ENCODE measurements around the gene KRTAP10-3.

KRTAP10-3 gene

GRCh38 chr21:44544566-44544965 lies 14.0 kb downstream of the KRTAP10-3 start:
- DNase-seq = no peak

- no peak for DNase-seq
Observed at GRCh38 chr21:44542716-44543115, 15.9 kb downstream of the KRTAP10-3 start.

GRCh38 chr21:44540741-44541288 lies 17.8 kb downstream of the KRTAP10-3 start:
- DNase-seq = no peak

GRCh38 chr21:44539991-44540666 lies 18.5 kb downstream of the KRTAP10-3 start, which contains the start of gene KRTAP10-1:
TSS of gene KRTAP10-1 (minus strand) at chr21:44540195. CDS start at chr21:44540150, 45 bp downstream.
- no peak for DNase-seq

- no peak for DNase-seq
Observed at GRCh38 chr21:44539046-44539445, 19.5 kb downstream of the KRTAP10-3 start.

GRCh38 chr21:44537930-44538911 lies 20.4 kb downstream of the KRTAP10-3 start:
- no peak for DNase-seq

GRCh38 chr21:44535963-44536362 lies 22.6 kb downstream of the KRTAP10-3 start:
- no peak for DNase-seq

- DNase-seq = no peak
Observed at GRCh38 chr21:44534688-44535087, 23.9 kb downstream of the KRTAP10-3 start.

- no peak for DNase-seq
Observed at GRCh38 chr21:44533891-44534627, 24.5 kb downstream of the KRTAP10-3 start.

GRCh38 chr21:44533121-44533890 lies 25.3 kb downstream of the KRTAP10-3 start:
- no peak for DNase-seq

- DNase-seq = no peak
Observed at GRCh38 chr21:44532712-44533111, 25.9 kb downstream of the KRTAP10-3 start.

- no peak for DNase-seq
Observed at GRCh38 chr21:44531606-44532564, 26.7 kb downstream of the KRTAP10-3 start.

GRCh38 chr21:44530903-44531605 lies 27.5 kb downstream of the KRTAP10-3 start:
- DNase-seq = no peak

- no peak for DNase-seq
Observed at GRCh38 chr21:44530221-44530902, 28.2 kb downstream of the KRTAP10-3 start.

GRCh38 chr21:44529503-44530125 lies 29.0 kb downstream of the KRTAP10-3 start:
- no peak for DNase-seq

GRCh38 chr21:44529011-44529421 lies 29.6 kb downstream of the KRTAP10-3 start:
- DNase-seq = no peak

GRCh38 chr21:44528634-44528995 lies 30.0 kb downstream of the KRTAP10-3 start:
- DNase-seq = no peak

- no peak for DNase-seq
Observed at GRCh38 chr21:44527983-44528633, 30.5 kb downstream of the KRTAP10-3 start.
